ENCODE results near the gene LRFN2. TPM values are rescaled to one million over a fixed set of nuclear protein-coding genes. Genes with fewer than 3 reads are reported as not detected.

The LRFN2 gene
- total and polyA plus RNA-seq, 2 of the 8 experiments (the other 6 are each of a cell fraction or from before 2014, with no cell fraction given): 2.3 TPM

- Histone ChIP-seq H3K9ac (replicated peaks in 1 of 4; ENCODE audit: extremely low read depth in 1 of 4, low read depth in 3 of 4, low read length in 3 of 4) (no peak overlapping the region), H4K8ac (ENCODE audit: extremely low read depth, insufficient read depth, low read length) (no peak overlapping the region), H4K91ac (replicated peaks; ENCODE audit: insufficient read length, low read length) (no peak overlapping the region), H3K18ac (ENCODE audit: extremely low read depth, low read length) (no peak overlapping the region), H2BK12ac (ENCODE audit: low read depth, low read length) (0 out of 2 replicates have a peak overlapping the region, but pooled peaks have one; percentile 22), H2BK15ac (ENCODE audit: low read length) (no peak overlapping the region), H3K79me1 (ENCODE audit: low read depth, low read length) (no peaks in the 10 kb centered on the region), H3K14ac (ENCODE audit: insufficient read length) (no peak overlapping the region), H2BK20ac (ENCODE audit: low read length) (no peak overlapping the region), H2AFZ (ENCODE audit: low read length) (no peak overlapping the region), H3K4me1 (replicated peaks in 1 of 4; ENCODE audit: control insufficient read depth in 3 of 4, insufficient read depth in 4 of 4, low read length in 3 of 4) (peaks cover 10 to 27% (median 11%) of the 10 kb centered on the region in 4 experiments), H3K79me2 (ENCODE audit: control insufficient read depth in 1 of 2, insufficient read depth in 2 of 2, low read length in 2 of 2) (no peaks in the 10 kb centered on the region), H2BK120ac (replicated peaks; ENCODE audit: low read depth, low read length) (no peak overlapping the region), H4K20me1 (replicated peaks in 1 of 2; ENCODE audit: control insufficient read depth in 1 of 2, insufficient read depth in 2 of 2, low read length in 2 of 2) (no peaks in the 10 kb centered on the region), H3K9me3 (ENCODE audit: insufficient read depth in 2 of 2, low read depth in 1 of 2, low read length in 1 of 2) (no peaks in the 10 kb centered on the region), H4K5ac (ENCODE audit: insufficient read length, low read depth, low read length) (no peak overlapping the region), H2AK5ac (ENCODE audit: low read depth, low read length) (no peak overlapping the region), H3K36me3 (ENCODE audit: control insufficient read depth in 2 of 4, insufficient read depth in 4 of 4, low read length in 3 of 4) (no peaks in the 10 kb centered on the region), H2BK5ac (ENCODE audit: low read depth, low read length) (no peak overlapping the region), H3K23ac (ENCODE audit: insufficient read length) (no peak overlapping the region), H3K4me2 (ENCODE audit: insufficient read depth in 1 of 2, low read depth in 2 of 2, low read length in 2 of 2) (no peak overlapping the region), H3K27ac (ENCODE audit: low read depth, low read length) (no peak overlapping the region), H3K23me2 (ENCODE audit: low read depth, low read length) (no peaks in the 10 kb centered on the region; the same call in 1 of the 2 replicates), H3K4ac (replicated peaks; ENCODE audit: insufficient read length, low read depth, low read length) (no peak overlapping the region), H3K27me3 (replicated peaks in 1 of 4; ENCODE audit: control insufficient read depth in 3 of 4, extremely low read depth in 1 of 4, insufficient read depth in 3 of 4, low read length in 3 of 4) (no peaks in the 10 kb centered on the region), H3K56ac (replicated peaks; ENCODE audit: insufficient read length, low read depth, low read length) (no peak overlapping the region), H3K4me3 (ENCODE audit: extremely low read depth in 1 of 4, insufficient read depth in 2 of 4, low read depth in 3 of 4, low read length in 4 of 4) (no peak overlapping the region)
- CTCF ChIA-PET (ENCODE audit: partially characterized antibody): interaction anchor here (0.7 to 2.9 kb wide), 9 partner anchors 9 to 251 kb away, joined by 3 to 11 read pairs (median 4); no protein-coding TSS in a partner anchor
- WGBS, 2 experiments (ENCODE audit: extremely low coverage in 1 of 2, insufficient coverage in 1 of 2, insufficient read length in 1 of 2, insufficient replicate concordance in 2 of 2, low coverage in 1 of 2, low lambda C conversion rate in 2 of 2, missing lambda C conversion rate in 1 of 2): 83% methylated on average over 4 of the region's 4 CpGs; no CpG with 5 or more reads in 1 of the 2 experiments
- no peak for FAIRE-seq
- POLR2A ChIA-PET (ENCODE audit: partially characterized antibody): interaction anchor here (1.3 to 1.6 kb wide), 2 partner anchors 12 to 17 kb away, joined by 4 to 6 read pairs; no protein-coding TSS in a partner anchor
- DNase-seq (ENCODE audit: low read depth in 1 of 2, low spot score in 2 of 2): no peak
- TF ChIP-seq E2F6 (IDR thresholded peaks at IDR 0.05) (no peak), CBX5 (IDR thresholded peaks at IDR 0.05; ENCODE audit: low read depth, low read length) (no peak), ZNF274 (IDR thresholded peaks at IDR 0.05; ENCODE audit: borderline replicate concordance, extremely low read depth, low read length) (no peak), SUZ12 (IDR thresholded peaks at IDR 0.05; ENCODE audit: low read length) (no peak), TAF1 (IDR thresholded peaks at IDR 0.05; ENCODE audit: low read depth, low read length) (no peak), POLR2A (IDR thresholded peaks at IDR 0.05; ENCODE audit: control extremely low read depth in 1 of 2, low read depth in 2 of 2, low read length in 2 of 2) (no peak), ASH2L (IDR thresholded peaks at IDR 0.05; ENCODE audit: low read length) (no peak), CEBPB (IDR thresholded peaks at IDR 0.05; ENCODE audit: low read depth, low read length) (no peak), RXRA (IDR thresholded peaks at IDR 0.05; ENCODE audit: insufficient read depth, low read depth, low read length) (no peak), TAF7 (optimal IDR thresholded peaks at IDR 0.05; ENCODE audit: borderline replicate concordance, low read depth, low read length) (no peak), SIN3A (conservative IDR thresholded peaks at IDR 0.05 in 1 of 2, IDR thresholded peaks at IDR 0.05 in 1 of 2; ENCODE audit: low read depth in 1 of 2, low read length in 2 of 2) (no peak), NRF1 (IDR thresholded peaks at IDR 0.05; ENCODE audit: low read depth, low read length) (no peak), RNF2 (IDR thresholded peaks at IDR 0.05; ENCODE audit: borderline replicate concordance, low read depth, low read length, missing control alignments, poor library complexity, severe bottlenecking) (no peak)
These were observed 28.1 kb downstream of the LRFN2 start for GRCh38 chr6:40559056-40559455.

Measured in H1 (cell line).